Parathyroid adenoma (tissue), 2 donors: ENCODE results near the gene CCDC141.
"Not testable (repeated sequence)": the region's sequence is repeated elsewhere in the genome, so short reads cannot be mapped to it uniquely, and the experiment has no call there.

Experiments
- H2AFZ ChIP-seq: fragments of 300-600 bp; sonication (generic); one replicate; pipeline ENCODE4 v1.7.0; 2017; ENCODE audit warnings: antibody characterized with exemption, mild to moderate bottlenecking
- H3K27ac ChIP-seq: fragments of 300-600 bp; sonication (generic); one replicate; pipeline ENCODE4 v1.7.0; 2017
- H3K27me3 ChIP-seq: fragments of 300-600 bp; sonication (generic); one replicate; pipeline ENCODE4 v1.7.0; 2017; ENCODE audit warnings: low read length; ENCODE audit not compliant: control insufficient read depth, insufficient read depth
- H3K36me3 ChIP-seq: fragments of 300-600 bp; sonication (generic); one replicate; pipeline ENCODE4 v1.7.0; 2017; ENCODE audit warnings: low read length; ENCODE audit not compliant: control insufficient read depth, insufficient read depth
- H3K4me1 ChIP-seq: fragments of 300-600 bp; sonication (generic); one replicate; pipeline ENCODE4 v1.7.0; 2017; ENCODE audit warnings: control low read depth
- H3K4me2 ChIP-seq: fragments of 300-600 bp; sonication (generic); one replicate; pipeline ENCODE4 v1.7.0; 2017; ENCODE audit warnings: low read length
- H3K4me3 ChIP-seq: fragments of 300-600 bp; sonication (generic); one replicate; pipeline ENCODE4 v1.7.0; 2017; ENCODE audit warnings: low read depth, low read length
- H3K79me2 ChIP-seq: fragments of 300-600 bp; sonication (generic); one replicate; pipeline ENCODE4 v1.7.0; 2017; ENCODE audit warnings: control low read depth
- H3K9ac ChIP-seq: fragments of 300-600 bp; sonication (generic); one replicate; pipeline ENCODE4 v1.7.0; 2017; ENCODE audit warnings: mild to moderate bottlenecking
- H3K9me3 ChIP-seq: fragments of 300-600 bp; sonication (generic); one replicate; pipeline ENCODE4 v1.7.0; 2017; ENCODE audit warnings: low read length; ENCODE audit not compliant: control insufficient read depth
- TF ChIP-seq, protein P1 (sequence below): fragments of 300-600 bp; sonication (generic); IDR thresholded peaks from one replicate; pipeline ENCODE4 v1.7.0; 2017; ENCODE audit warnings: antibody characterized with exemption, mild to moderate bottlenecking
- donor health status: primary hyperparathyroidism.

CCDC141 gene

GRCh38 chr2:179049546-179050311, at the start of gene CCDC141:
CCDC141 (minus strand) TSS chr2:179050137; CDS start chr2:179049941, 196 bp downstream.
- H3K36me3 ChIP-seq = no peaks in the 10 kb centered on the region
- no peaks in the 10 kb centered on the region for H3K9me3 ChIP-seq
- H3K27me3 ChIP-seq = no peaks in the 10 kb centered on the region
- no peaks in the 10 kb centered on the region for H3K4me1 ChIP-seq
- no peak within 1 kb of the TSS for H3K27ac ChIP-seq
- H3K4me3 ChIP-seq = no peak within 1 kb of the TSS
- H3K9ac ChIP-seq = no peak within 1 kb of the TSS
- no peak within 1 kb of the TSS for H3K4me2 ChIP-seq
- no peaks in the 10 kb centered on the region for H3K79me2 ChIP-seq
- H2AFZ ChIP-seq = no peak within 1 kb of the TSS
- TF ChIP-seq, protein P1, sequence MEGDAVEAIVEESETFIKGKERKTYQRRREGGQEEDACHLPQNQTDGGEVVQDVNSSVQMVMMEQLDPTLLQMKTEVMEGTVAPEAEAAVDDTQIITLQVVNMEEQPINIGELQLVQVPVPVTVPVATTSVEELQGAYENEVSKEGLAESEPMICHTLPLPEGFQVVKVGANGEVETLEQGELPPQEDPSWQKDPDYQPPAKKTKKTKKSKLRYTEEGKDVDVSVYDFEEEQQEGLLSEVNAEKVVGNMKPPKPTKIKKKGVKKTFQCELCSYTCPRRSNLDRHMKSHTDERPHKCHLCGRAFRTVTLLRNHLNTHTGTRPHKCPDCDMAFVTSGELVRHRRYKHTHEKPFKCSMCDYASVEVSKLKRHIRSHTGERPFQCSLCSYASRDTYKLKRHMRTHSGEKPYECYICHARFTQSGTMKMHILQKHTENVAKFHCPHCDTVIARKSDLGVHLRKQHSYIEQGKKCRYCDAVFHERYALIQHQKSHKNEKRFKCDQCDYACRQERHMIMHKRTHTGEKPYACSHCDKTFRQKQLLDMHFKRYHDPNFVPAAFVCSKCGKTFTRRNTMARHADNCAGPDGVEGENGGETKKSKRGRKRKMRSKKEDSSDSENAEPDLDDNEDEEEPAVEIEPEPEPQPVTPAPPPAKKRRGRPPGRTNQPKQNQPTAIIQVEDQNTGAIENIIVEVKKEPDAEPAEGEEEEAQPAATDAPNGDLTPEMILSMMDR = no peak

DNA sequence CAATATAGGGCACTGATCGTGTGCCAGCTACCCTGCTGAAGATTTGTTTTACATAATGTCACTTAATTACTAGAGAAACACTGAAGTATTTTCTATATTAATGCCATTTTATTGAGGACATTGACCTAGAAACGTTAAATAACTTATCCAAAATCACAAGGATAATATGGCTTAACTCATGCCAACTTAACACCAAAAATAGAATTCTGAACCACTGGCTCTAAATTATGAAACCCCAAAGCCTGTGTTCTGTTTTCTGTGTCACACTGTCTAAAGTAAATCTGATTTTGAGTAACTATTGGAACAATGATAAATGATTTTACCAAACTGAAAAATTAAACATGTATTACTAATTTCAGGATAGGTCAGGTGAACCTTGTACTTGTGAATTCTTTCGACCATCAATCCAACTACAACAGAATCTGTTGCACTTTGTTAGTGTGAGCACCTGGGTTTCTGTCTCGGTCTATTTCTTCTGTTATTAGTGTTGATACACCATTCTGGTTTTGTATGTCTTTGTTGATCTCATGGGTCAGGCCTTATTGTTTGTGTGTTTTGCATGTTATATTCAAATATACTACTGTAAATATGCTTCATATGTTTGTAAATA, 48.2 kb upstream of the CCDC141 start:
- TF ChIP-seq, protein P1 = no peak
- no peaks in the 10 kb centered on the region for H3K4me1 ChIP-seq
- H3K79me2 ChIP-seq = no peaks in the 10 kb centered on the region
- H3K9me3 ChIP-seq = no peaks in the 10 kb centered on the region
- H3K4me2 ChIP-seq = no peak overlapping the region
- no peak overlapping the region for H2AFZ ChIP-seq
- H3K27me3 ChIP-seq = no peaks in the 10 kb centered on the region
- H3K9ac ChIP-seq = no peak overlapping the region
- no peak overlapping the region for H3K27ac ChIP-seq
- H3K36me3 ChIP-seq = no peaks in the 10 kb centered on the region
- H3K4me3 ChIP-seq = no peak overlapping the region

- Histone ChIP-seq H3K27me3 (no peaks in the 10 kb centered on the region), H3K9ac (no peak overlapping the region), H3K4me3 (no peak overlapping the region), H3K79me2 (no peaks in the 10 kb centered on the region), H3K27ac (no peak overlapping the region), H3K9me3 (no peaks in the 10 kb centered on the region), H3K36me3 (no peaks in the 10 kb centered on the region), H3K4me2 (no peak overlapping the region), H2AFZ (no peak overlapping the region), H3K4me1 (no peaks in the 10 kb centered on the region)
- TF ChIP-seq, protein P1 = no peak
Observed at GRCh38 chr2:179097131-179097530, 47.2 kb upstream of the CCDC141 start.

DNA sequence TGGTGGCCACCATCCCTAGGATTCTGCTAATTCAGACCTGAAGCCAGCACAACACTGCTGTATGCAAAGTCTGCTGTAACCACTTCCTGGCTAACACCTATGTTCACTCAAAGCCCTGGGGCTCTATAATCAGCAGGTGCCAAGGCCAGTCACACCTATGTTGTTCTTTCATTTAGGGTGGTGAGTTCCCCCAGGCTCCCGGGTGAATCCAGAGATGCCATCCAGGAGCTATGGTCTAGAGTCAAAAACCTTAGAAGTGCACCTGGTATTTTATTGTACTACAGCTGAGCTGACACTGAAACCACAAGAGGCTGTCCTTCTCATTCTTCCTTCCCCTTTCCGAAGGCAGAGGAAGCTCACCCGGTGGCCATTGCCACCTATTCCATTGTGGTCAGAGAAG, 46.2 kb upstream of the CCDC141 start:
- Histone ChIP-seq H3K27ac (no peak overlapping the region), H3K4me2 (no peak overlapping the region), H2AFZ (no peak overlapping the region), H3K79me2 (no peaks in the 10 kb centered on the region), H3K4me3 (no peak overlapping the region), H3K27me3 (no peaks in the 10 kb centered on the region), H3K4me1 (no peaks in the 10 kb centered on the region), H3K9me3 (no peaks in the 10 kb centered on the region), H3K9ac (no peak overlapping the region), H3K36me3 (no peaks in the 10 kb centered on the region)
- TF ChIP-seq, protein P1 = no peak

DNA sequence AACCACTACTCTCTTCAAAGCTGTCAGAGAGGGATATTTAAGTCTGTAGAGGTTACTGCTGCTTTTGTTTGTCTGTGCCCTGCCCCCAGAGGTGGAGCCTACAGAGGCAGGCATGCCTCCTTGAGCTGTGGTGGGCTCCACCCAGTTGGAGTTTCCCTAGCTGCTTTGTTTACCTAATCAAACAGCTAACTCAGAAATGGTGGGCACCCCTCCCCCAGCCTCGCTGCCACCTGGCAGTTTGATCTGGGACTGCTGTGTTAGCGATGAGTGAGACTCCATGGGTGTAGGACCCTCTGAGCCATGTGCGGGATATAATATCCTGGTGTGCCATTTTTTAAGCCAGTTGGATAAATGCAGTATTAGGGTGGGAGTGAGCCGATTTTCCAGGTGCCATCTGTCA, 43.0 kb upstream of the CCDC141 start:
- not testable (repeated sequence) for H3K79me2 ChIP-seq, H2AFZ ChIP-seq, H3K4me2 ChIP-seq, H3K36me3 ChIP-seq, H3K4me1 ChIP-seq, H3K9ac ChIP-seq, H3K4me3 ChIP-seq, H3K9me3 ChIP-seq, H3K27ac ChIP-seq, H3K27me3 ChIP-seq
